ENCODE measurements around the gene CBL.
"Not testable (repeated sequence)": the region's sequence is repeated elsewhere in the genome, so short reads cannot be mapped to it uniquely, and the experiment has no call there.

The CBL gene

GRCh38 chr11:119190531-119190930 is 15.6 kb upstream of the CBL start:
- Histone ChIP-seq H3K4me3 (ENCODE audit: low read depth, low read length) (no peak overlapping the region), H3K4me1 (ENCODE audit: control insufficient read depth, insufficient read depth, low read length) (no peaks in the 10 kb centered on the region), H3K27ac (ENCODE audit: extremely low read depth, low read depth, low read length) (no peak overlapping the region), H3K9me3 (ENCODE audit: control insufficient read depth, insufficient read depth, low read depth, low read length) (no peaks in the 10 kb centered on the region), H3K36me3 (ENCODE audit: control insufficient read depth in 2 of 2, insufficient read depth in 1 of 2, low read length in 2 of 2) (no peaks in the 10 kb centered on the region)
- TF ChIP-seq ZNF423 (tag by site-specific recombination; IDR thresholded peaks at IDR 0.05), result no peak
- no peak for TF ChIP-seq ZNF350 (tag by site-specific recombination; IDR thresholded peaks at IDR 0.05)
- no peak for TF ChIP-seq ZSCAN16 (tag by site-specific recombination; IDR thresholded peaks at IDR 0.05)
- no peak for TF ChIP-seq ZBTB44 (tag by site-specific recombination; IDR thresholded peaks at IDR 0.05)
- no peak for TF ChIP-seq ZNF114 (tag by site-specific recombination; IDR thresholded peaks at IDR 0.05)
- no peak for TF ChIP-seq ZNF26 (tag by site-specific recombination; IDR thresholded peaks at IDR 0.05)
- TF ChIP-seq ZNF426 (tag by site-specific recombination; IDR thresholded peaks at IDR 0.05), result no peak
- TF ChIP-seq SCRT2 (tag by site-specific recombination; IDR thresholded peaks at IDR 0.05), result no peak
- no peak for TF ChIP-seq ZNF76 (tag by site-specific recombination; IDR thresholded peaks at IDR 0.05; ENCODE audit: borderline replicate concordance, low read depth)
- TF ChIP-seq HOXC10 (CRISPR knock-in tag; IDR thresholded peaks at IDR 0.05), result no peak
- no peak for TF ChIP-seq GLI4 (tag by site-specific recombination; IDR thresholded peaks at IDR 0.05)
- no peak for TF ChIP-seq SP2 (tag by site-specific recombination; IDR thresholded peaks at IDR 0.05)
- no peak for TF ChIP-seq YY1 (tag by site-specific recombination; IDR thresholded peaks at IDR 0.05)
- no peak for TF ChIP-seq ZBTB48 (tag by site-specific recombination; IDR thresholded peaks at IDR 0.05)
- no peak for TF ChIP-seq ZNF416 (tag by site-specific recombination; IDR thresholded peaks at IDR 0.05)
- no peak for TF ChIP-seq ZNF791 (tag by site-specific recombination; IDR thresholded peaks at IDR 0.05)
- ChIA-PET POLR2A (interaction anchor here (2.1 kb wide), 1 partner anchor 95 kb away, joined by 6 read pairs; a partner anchor contains a TSS), CTCF (interaction anchor here (0.5 to 1.1 kb wide), 6 partner anchors 11 to 628 kb away, joined by 3 to 6 read pairs (median 3); partner anchors contain the start of gene PHLDB1)

GRCh38 chr11:119191265-119191664 is 14.9 kb upstream of the CBL start:
- not testable (repeated sequence) for H3K4me1 ChIP-seq (ENCODE audit: control insufficient read depth, insufficient read depth, low read length); H3K36me3 ChIP-seq (ENCODE audit: control insufficient read depth in 2 of 2, insufficient read depth in 1 of 2, low read length in 2 of 2); H3K9me3 ChIP-seq (ENCODE audit: control insufficient read depth, insufficient read depth, low read depth, low read length); H3K4me3 ChIP-seq (ENCODE audit: low read depth, low read length); H3K27ac ChIP-seq (ENCODE audit: extremely low read depth, low read depth, low read length)
- ChIA-PET POLR2A (interaction anchor here (2.1 kb wide), 1 partner anchor 96 kb away, joined by 6 read pairs; a partner anchor contains a TSS), CTCF (interaction anchor here (0.6 to 1.1 kb wide), 3 partner anchors 22 to 183 kb away, joined by 3 to 4 read pairs (median 3); no protein-coding TSS in a partner anchor)

GRCh38 chr11:119192111-119192510 is 14.0 kb upstream of the CBL start:
- no peaks in the 10 kb centered on the region for H3K4me1 ChIP-seq (ENCODE audit: control insufficient read depth, insufficient read depth, low read length)
- H3K4me3 ChIP-seq (ENCODE audit: low read depth, low read length), result no peak overlapping the region
- H3K9me3 ChIP-seq (ENCODE audit: control insufficient read depth, insufficient read depth, low read depth, low read length), result no peaks in the 10 kb centered on the region
- ChIA-PET CTCF (interaction anchor here (0.6 to 1.0 kb wide), 3 partner anchors 13 to 146 kb away, joined by 3 read pairs; no protein-coding TSS in a partner anchor), POLR2A (interaction anchor here (1.0 to 2.1 kb wide), 2 partner anchors 23 to 97 kb away, joined by 3 to 6 read pairs; a partner anchor contains a TSS)
- no peak for TF ChIP-seq ZBTB20 (tag by site-specific recombination; IDR thresholded peaks at IDR 0.05)
- no peak for TF ChIP-seq YY1 (tag by site-specific recombination; IDR thresholded peaks at IDR 0.05)
- no peak for TF ChIP-seq ZNF670 (tag by site-specific recombination; IDR thresholded peaks at IDR 0.05; ENCODE audit: low read depth)
- no peak overlapping the region for H3K27ac ChIP-seq (ENCODE audit: extremely low read depth, low read depth, low read length)
- H3K36me3 ChIP-seq (ENCODE audit: control insufficient read depth in 2 of 2, insufficient read depth in 1 of 2, low read length in 2 of 2), result no peaks in the 10 kb centered on the region
